Epithelial cell of proximal tubule (primary cell): ENCODE results near the gene DMD. TPM values are rescaled to one million over a fixed set of nuclear protein-coding genes. Genes with fewer than 3 reads are reported as not detected.
"Not testable (repeated sequence)": the region's sequence is repeated elsewhere in the genome, so short reads cannot be mapped to it uniquely, and the experiment has no call there.

Source experiments
- DNase-seq: peaks from one replicate; pipeline ENCODE4 v3.0.0-alpha.2; 2011; ENCODE audit warnings: low read depth
- H3K4me3 ChIP-seq: 2 replicates; pipeline ENCODE4 v1.5.1; 2011; ENCODE audit warnings: low read depth, mild to moderate bottlenecking, low read length
- CTCF ChIP-seq: conservative IDR thresholded peaks from 2 replicates; pipeline ENCODE4 v1.5.1; 2012; ENCODE audit warnings: low read depth, mild to moderate bottlenecking, low read length
- total RNA-seq: library from RNA; depleted of rRNA; stranded (reverse); fragments of >200 nt; gene quantifications from 2 replicates; pipeline ENCODE4 v1.2.3, GENCODE V29; 2015

Gene DMD
- total RNA-seq, 1 donor from 2014 or later = 1.3 TPM

DNA sequence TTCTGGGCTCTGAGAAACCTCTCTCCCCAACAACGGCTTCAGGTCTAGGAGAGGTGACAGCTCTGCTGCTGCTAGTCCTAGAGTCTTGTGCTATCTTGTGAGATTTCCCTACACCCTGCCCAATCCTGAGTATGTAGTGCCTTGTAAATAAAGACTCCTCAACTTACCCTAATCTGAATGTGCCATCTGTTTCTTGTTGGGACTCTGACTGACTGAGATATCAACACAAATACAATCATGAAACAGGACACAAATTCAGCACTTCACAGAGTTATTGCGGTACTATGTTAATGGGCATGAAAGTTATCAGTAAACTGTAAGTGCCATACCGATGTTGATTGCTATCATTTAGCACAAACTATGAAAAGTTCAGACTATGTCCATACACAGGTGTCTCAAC lies 1610.5 kb downstream of the DMD start:
- DNase-seq = no peak
- H3K4me3 ChIP-seq = no peak overlapping the region
- TF ChIP-seq CTCF = no peak

DNA sequence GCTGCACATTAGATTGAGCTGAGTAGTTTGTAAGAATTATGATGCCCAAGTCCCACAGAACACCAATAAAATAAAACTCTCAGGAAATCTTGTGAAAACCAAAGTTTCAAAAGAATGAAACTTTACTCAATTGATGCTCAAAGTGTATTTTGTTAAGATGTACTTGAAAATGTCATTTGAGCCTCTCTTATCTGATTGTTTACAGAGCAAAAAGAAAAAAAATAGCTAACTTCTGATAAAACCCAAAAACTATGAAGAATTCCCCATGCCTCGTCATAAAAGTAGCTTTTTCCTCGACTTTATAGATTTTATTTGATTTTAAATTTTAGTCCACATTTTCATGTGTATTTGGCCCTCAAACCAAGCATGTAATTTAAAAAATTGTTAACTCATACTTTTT lies 1618.0 kb downstream of the DMD start:
- no peak for TF ChIP-seq CTCF
- DNase-seq = no peak
- H3K4me3 ChIP-seq = no peak overlapping the region

DNA sequence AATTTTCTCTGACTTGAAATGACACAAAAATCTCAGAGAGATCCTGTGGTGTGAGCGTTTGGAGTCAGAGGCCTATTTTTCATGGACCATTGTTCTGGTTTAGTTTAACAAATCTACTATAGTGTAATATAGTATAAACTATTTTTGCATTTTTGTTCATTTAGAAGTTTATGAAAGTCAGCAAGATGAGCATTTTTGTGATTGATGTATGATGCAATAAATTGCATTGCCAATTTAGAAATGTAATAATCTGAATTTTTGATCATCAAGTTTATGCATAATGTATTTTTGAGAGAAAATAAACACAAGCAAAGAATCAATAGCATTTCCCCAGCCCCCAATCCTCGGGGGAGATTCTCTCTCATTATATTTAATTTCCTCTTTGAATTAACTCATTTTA lies 1620.0 kb downstream of the DMD start:
- DNase-seq = no peak
- no peak for TF ChIP-seq CTCF
- no peak overlapping the region for H3K4me3 ChIP-seq

GRCh38 chrX:31590581-31591114 lies 1620.7 kb downstream of the DMD start:
- no peak for DNase-seq
- TF ChIP-seq CTCF = no peak
- no peak overlapping the region for H3K4me3 ChIP-seq

- TF ChIP-seq CTCF = no peak
- DNase-seq = no peak
- no peak overlapping the region for H3K4me3 ChIP-seq
These were observed 1621.8 kb downstream of the DMD start for GRCh38 chrX:31589503-31589902.

GRCh38 chrX:31588355-31588754 lies 1623.0 kb downstream of the DMD start:
- TF ChIP-seq CTCF = no peak
- no peak for DNase-seq
- no peak overlapping the region for H3K4me3 ChIP-seq

- H3K4me3 ChIP-seq, DNase-seq: not testable (repeated sequence)
These were observed 1627.5 kb downstream of the DMD start for GRCh38 chrX:31583892-31584291.
